A673 (cell line): ENCODE results near the gene ASXL1.

Source experiments
- CTCF ChIP-seq: fragments of 300-800, 200-600 bp; sonication (generic); conservative IDR thresholded peaks from 2 replicates; pipeline ENCODE4 v1.5.1; 2017; ENCODE audit warnings: low read depth, mild to moderate bottlenecking, antibody characterized with exemption, low read length, moderate library complexity, mixed read lengths
- EZH2 ChIP-seq: fragments of 200-600 bp; sonication (generic); IDR thresholded peaks from 2 replicates; pipeline ENCODE4 v1.6.1; 2017; ENCODE audit warnings: borderline replicate concordance, low read depth, mild to moderate bottlenecking, mixed read lengths, antibody characterized with exemption, low read length; ENCODE audit not compliant: poor library complexity, severe bottlenecking

GRCh38 chr20:32354592-32355416, 3.3 kb upstream of the ASXL1 start:
- TF ChIP-seq CTCF, result no peak
- TF ChIP-seq EZH2, result no peak
